Karpas-422 (cell line): ENCODE measurements around the gene AP2A2. TPM values are rescaled to one million over a fixed set of nuclear protein-coding genes. Genes with fewer than 3 reads are reported as not detected.
"Not testable (repeated sequence)": the region's sequence is repeated elsewhere in the genome, so short reads cannot be mapped to it uniquely, and the experiment has no call there.

Source experiments
- DNase-seq: peaks from one replicate; pipeline ENCODE4 v3.0.0-alpha.2; 2015
- H2AFZ ChIP-seq: fragments of 200-600 bp; sonication (generic); 2 replicates; pipeline ENCODE4 v1.6.1; 2014; ENCODE audit warnings: antibody characterized with exemption, low read length, mixed read lengths
- H3K27ac ChIP-seq: fragments of 200-600 bp; sonication (generic); 2 replicates; pipeline ENCODE4 v1.5.1; 2014; ENCODE audit warnings: mild to moderate bottlenecking, low read length, moderate library complexity
- H3K27me3 ChIP-seq: fragments of 200-600 bp; sonication (generic); 2 replicates; pipeline ENCODE4 v1.6.1; 2014; ENCODE audit warnings: low read length, mixed read lengths
- H3K36me3 ChIP-seq: fragments of 200-600 bp; sonication (generic); 2 replicates; pipeline ENCODE4 v1.6.1; 2014; ENCODE audit warnings: low read length, mixed read lengths; ENCODE audit not compliant: insufficient read depth
- H3K4me1 ChIP-seq: fragments of 200-600 bp; sonication (generic); 2 replicates; pipeline ENCODE4 v1.6.1; 2014; ENCODE audit warnings: mild to moderate bottlenecking, low read length, mixed read lengths
- H3K4me2 ChIP-seq: fragments of 200-600 bp; sonication (generic); 2 replicates; pipeline ENCODE4 v1.6.1; 2014; ENCODE audit warnings: low read length, low read depth, mild to moderate bottlenecking; ENCODE audit not compliant: poor library complexity, severe bottlenecking
- H3K4me3 ChIP-seq: fragments of 200-600 bp; sonication (generic); 2 replicates; pipeline ENCODE4 v1.5.1; 2014; ENCODE audit warnings: mild to moderate bottlenecking, antibody characterized with exemption, low read length, mixed read lengths
- H3K79me2 ChIP-seq: fragments of 200-600 bp; sonication (generic); 2 replicates; pipeline ENCODE4 v1.6.1; 2014; ENCODE audit warnings: mild to moderate bottlenecking, low read length, mixed read lengths
- H3K9ac ChIP-seq: fragments of 200-600 bp; sonication (generic); 2 replicates; pipeline ENCODE4 v1.6.0; 2014; ENCODE audit warnings: low read length
- H3K9me2 ChIP-seq: fragments of 200-600 bp; sonication (generic), shearing (Covaris generic); replicated peaks from 2 replicates; pipeline ENCODE4 v1.6.0; 2014; ENCODE audit warnings: mild to moderate bottlenecking, low read length, moderate library complexity; ENCODE audit not compliant: insufficient read depth
- H3K9me3 ChIP-seq: fragments of 300-700, 200-600 bp; sonication (generic); 2 replicates; pipeline ENCODE4 v1.6.1; 2014; ENCODE audit warnings: low read length, mixed read lengths
- H4K20me1 ChIP-seq: fragments of 200-600 bp; sonication (generic); 2 replicates; pipeline ENCODE4 v1.6.1; 2014; ENCODE audit warnings: mild to moderate bottlenecking, antibody characterized with exemption, low read length, low read depth; ENCODE audit not compliant: insufficient read depth
- total RNA-seq: library from RNA; depleted of rRNA; stranded (reverse); fragments of >200 nt; shearing (Covaris generic); gene quantifications from 2 replicates; pipeline ENCODE4 v1.2.3, GENCODE V29; 2014; ENCODE audit warnings: low replicate concordance

The AP2A2 gene
- total RNA-seq, 1 experiment from 2014 or later: 34.6 TPM

DNA sequence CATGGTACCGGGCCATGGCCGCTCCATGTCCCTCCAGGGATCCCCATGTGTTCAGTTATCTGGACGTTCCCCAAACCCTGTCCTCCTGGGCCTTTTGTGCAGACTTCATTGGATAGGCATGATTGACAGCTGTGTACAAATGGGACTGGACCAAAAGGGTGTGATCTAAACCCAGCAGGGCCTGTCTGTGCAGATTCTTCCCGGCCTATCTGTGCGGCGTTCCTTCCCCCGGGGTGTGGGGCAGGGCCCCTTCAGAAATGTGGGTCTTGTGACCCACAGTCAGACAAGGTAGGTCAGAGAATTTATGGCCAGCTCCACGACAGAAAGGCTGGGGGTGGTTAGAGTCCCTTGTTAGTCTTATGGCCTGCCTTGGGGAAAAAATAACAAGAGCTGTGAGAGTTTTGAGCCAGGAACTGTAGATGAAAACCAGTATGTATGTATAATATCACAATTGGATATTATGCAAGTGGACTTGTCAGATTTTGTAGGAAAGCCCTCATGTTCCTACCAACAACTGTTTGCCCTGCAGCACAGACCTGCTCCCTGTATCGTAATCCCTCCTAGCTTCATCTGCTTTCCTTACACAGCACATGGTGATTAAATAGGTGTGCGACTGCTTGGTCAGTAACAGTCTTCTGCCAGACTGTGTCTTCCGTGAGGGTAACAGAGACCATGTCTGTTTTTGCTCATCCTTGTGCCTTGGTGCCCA, 31.7 kb downstream of the AP2A2 start:
- no peaks in the 10 kb centered on the region for H3K9me2 ChIP-seq
- H3K9me3 ChIP-seq: no peaks in the 10 kb centered on the region
- no peak overlapping the region for H3K9ac ChIP-seq
- 0 out of 2 replicates have a peak, but pooled peaks cover 5% of the 10 kb centered on the region for H4K20me1 ChIP-seq
- H3K36me3 ChIP-seq: no peaks in the 10 kb centered on the region
- DNase-seq: no peak
- H3K79me2 ChIP-seq: peaks cover 52% of the 10 kb centered on the region
- H3K4me2 ChIP-seq: no peak overlapping the region
- H2AFZ ChIP-seq: no peak overlapping the region
- no peak overlapping the region for H3K27ac ChIP-seq
- no peak overlapping the region for H3K4me3 ChIP-seq
- no peaks in the 10 kb centered on the region for H3K27me3 ChIP-seq
- no peaks in the 10 kb centered on the region for H3K4me1 ChIP-seq

GRCh38 chr11:958101-958500, 32.4 kb downstream of the AP2A2 start:
- no peaks in the 10 kb centered on the region for H3K9me3 ChIP-seq
- H3K4me3 ChIP-seq: no peak overlapping the region
- no peaks in the 10 kb centered on the region for H3K36me3 ChIP-seq
- H3K27ac ChIP-seq: no peak overlapping the region
- H3K9ac ChIP-seq: no peak overlapping the region
- H3K4me1 ChIP-seq: no peaks in the 10 kb centered on the region
- no peaks in the 10 kb centered on the region for H3K9me2 ChIP-seq
- H3K4me2 ChIP-seq: no peak overlapping the region
- DNase-seq: no peak
- 0 out of 2 replicates have a peak, but pooled peaks cover 5% of the 10 kb centered on the region for H4K20me1 ChIP-seq
- no peak overlapping the region for H2AFZ ChIP-seq
- no peaks in the 10 kb centered on the region for H3K27me3 ChIP-seq
- H3K79me2 ChIP-seq: peaks cover 45% of the 10 kb centered on the region

- Histone ChIP-seq H3K4me1 (no peaks in the 10 kb centered on the region), H3K27ac (no peak overlapping the region), H3K79me2 (peaks cover 41% of the 10 kb centered on the region), H3K9me2 (no peaks in the 10 kb centered on the region), H3K4me3 (no peak overlapping the region), H3K9me3 (no peaks in the 10 kb centered on the region), H3K4me2 (no peak overlapping the region), H3K36me3 (no peaks in the 10 kb centered on the region), H3K27me3 (no peaks in the 10 kb centered on the region), H3K9ac (no peak overlapping the region), H4K20me1 (0 out of 2 replicates have a peak, but pooled peaks cover 5% of the 10 kb centered on the region), H2AFZ (no peak overlapping the region)
- no peak for DNase-seq
Measured at GRCh38 chr11:959027-959426, 33.4 kb downstream of the AP2A2 start.

GRCh38 chr11:959608-960007, 33.9 kb downstream of the AP2A2 start:
- DNase-seq: no peak
- H4K20me1 ChIP-seq: 0 out of 2 replicates have a peak, but pooled peaks cover 5% of the 10 kb centered on the region
- H3K27ac ChIP-seq: no peak overlapping the region
- H3K36me3 ChIP-seq: no peaks in the 10 kb centered on the region
- no peaks in the 10 kb centered on the region for H3K9me2 ChIP-seq
- H2AFZ ChIP-seq: no peak overlapping the region
- H3K4me2 ChIP-seq: no peak overlapping the region
- H3K4me3 ChIP-seq: no peak overlapping the region
- H3K9ac ChIP-seq: no peak overlapping the region
- no peaks in the 10 kb centered on the region for H3K9me3 ChIP-seq
- H3K79me2 ChIP-seq: peaks cover 35% of the 10 kb centered on the region
- H3K4me1 ChIP-seq: no peaks in the 10 kb centered on the region
- H3K27me3 ChIP-seq: no peaks in the 10 kb centered on the region

DNA sequence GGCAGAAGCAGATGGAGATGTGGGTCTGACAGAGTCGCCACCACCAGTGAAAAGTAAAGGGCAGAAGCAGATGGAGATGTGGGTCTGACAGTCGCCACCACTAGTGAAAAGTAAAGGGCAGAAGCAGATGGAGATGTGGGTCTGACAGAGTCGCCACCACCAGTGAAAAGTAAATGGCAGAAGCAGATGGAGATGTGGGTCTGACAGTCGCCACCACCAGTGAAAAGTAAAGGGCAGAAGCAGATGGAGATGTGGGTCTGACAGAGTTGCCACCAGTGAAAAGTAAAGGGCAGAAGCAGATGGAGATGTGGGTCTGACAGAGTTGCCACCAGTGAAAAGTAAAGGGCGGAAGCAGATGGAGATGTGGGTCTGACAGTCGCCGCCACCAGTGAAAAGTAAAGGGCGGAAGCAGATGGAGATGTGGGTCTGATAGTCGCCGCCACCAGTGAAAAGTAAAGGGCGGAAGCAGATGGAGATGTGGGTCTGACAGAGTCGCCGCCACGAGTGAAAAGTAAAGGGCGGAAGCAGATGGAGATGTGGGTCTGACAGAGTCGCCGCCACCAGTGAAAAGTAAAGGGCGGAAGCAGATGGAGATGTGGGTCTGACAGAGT, 35.7 kb downstream of the AP2A2 start:
- H3K9ac ChIP-seq, H3K27ac ChIP-seq, H3K36me3 ChIP-seq, H2AFZ ChIP-seq, DNase-seq, H3K4me2 ChIP-seq, H3K9me3 ChIP-seq, H3K4me1 ChIP-seq, H4K20me1 ChIP-seq, H3K4me3 ChIP-seq, H3K27me3 ChIP-seq, H3K9me2 ChIP-seq: not testable (repeated sequence)
- H3K79me2 ChIP-seq: peaks cover 31% of the 10 kb centered on the region

- H2AFZ ChIP-seq: no peak overlapping the region
- H3K9ac ChIP-seq: no peak overlapping the region
- H3K9me3 ChIP-seq: no peaks in the 10 kb centered on the region
- H3K4me3 ChIP-seq: no peak overlapping the region
- no peak for DNase-seq
- H3K4me2 ChIP-seq: no peak overlapping the region
- no peaks in the 10 kb centered on the region for H3K27me3 ChIP-seq
- peaks cover 28% of the 10 kb centered on the region for H3K79me2 ChIP-seq
- H3K4me1 ChIP-seq: no peaks in the 10 kb centered on the region
- no peaks in the 10 kb centered on the region for H3K9me2 ChIP-seq
- no peak overlapping the region for H3K27ac ChIP-seq
- H3K36me3 ChIP-seq: no peaks in the 10 kb centered on the region
- H4K20me1 ChIP-seq: no peaks in the 10 kb centered on the region
Measured at GRCh38 chr11:961921-962320, 36.3 kb downstream of the AP2A2 start.

GRCh38 chr11:962688-963087, 37.0 kb downstream of the AP2A2 start:
- Histone ChIP-seq H3K27ac (no peak overlapping the region), H3K36me3 (no peaks in the 10 kb centered on the region), H3K9ac (no peak overlapping the region), H3K4me1 (no peaks in the 10 kb centered on the region), H3K79me2 (peaks cover 25% of the 10 kb centered on the region), H3K4me2 (no peak overlapping the region), H4K20me1 (no peaks in the 10 kb centered on the region), H3K27me3 (no peaks in the 10 kb centered on the region), H3K9me3 (no peaks in the 10 kb centered on the region), H3K9me2 (no peaks in the 10 kb centered on the region), H3K4me3 (no peak overlapping the region), H2AFZ (no peak overlapping the region)
- DNase-seq: no peak

DNA sequence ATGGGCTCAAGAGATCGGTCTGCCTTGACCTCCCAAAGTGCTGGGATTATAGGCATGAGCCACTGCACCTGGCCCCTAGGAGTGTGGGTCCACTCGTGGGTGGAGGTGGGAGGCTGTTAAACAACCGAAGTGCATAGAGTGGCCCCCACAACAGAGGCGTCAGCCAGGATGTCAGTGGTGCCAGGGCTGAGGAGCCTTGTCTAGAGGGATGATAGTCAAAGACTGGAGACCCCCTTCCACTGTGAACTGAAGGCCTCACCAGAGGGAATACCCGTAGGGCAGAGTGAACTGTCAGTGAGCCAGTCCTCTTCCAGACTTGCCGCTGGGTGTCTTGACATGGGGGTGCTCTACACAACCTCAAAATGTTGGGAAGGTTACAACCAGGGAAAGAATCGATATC, 38.2 kb downstream of the AP2A2 start:
- Histone ChIP-seq H3K4me2 (no peak overlapping the region), H3K9ac (no peak overlapping the region), H3K79me2 (peaks cover 15% of the 10 kb centered on the region), H3K27ac (no peak overlapping the region), H3K4me3 (no peak overlapping the region), H4K20me1 (no peaks in the 10 kb centered on the region; the same call in 1 of the 2 replicates), H3K9me3 (no peaks in the 10 kb centered on the region), H2AFZ (no peak overlapping the region), H3K4me1 (no peaks in the 10 kb centered on the region), H3K36me3 (no peaks in the 10 kb centered on the region), H3K9me2 (no peaks in the 10 kb centered on the region), H3K27me3 (no peaks in the 10 kb centered on the region)
- no peak for DNase-seq
